ENCODE results near the gene ANAPC5.
"Not testable (repeated sequence)": the region's sequence is repeated elsewhere in the genome, so short reads cannot be mapped to it uniquely, and the experiment has no call there.

ANAPC5 gene

DNA sequence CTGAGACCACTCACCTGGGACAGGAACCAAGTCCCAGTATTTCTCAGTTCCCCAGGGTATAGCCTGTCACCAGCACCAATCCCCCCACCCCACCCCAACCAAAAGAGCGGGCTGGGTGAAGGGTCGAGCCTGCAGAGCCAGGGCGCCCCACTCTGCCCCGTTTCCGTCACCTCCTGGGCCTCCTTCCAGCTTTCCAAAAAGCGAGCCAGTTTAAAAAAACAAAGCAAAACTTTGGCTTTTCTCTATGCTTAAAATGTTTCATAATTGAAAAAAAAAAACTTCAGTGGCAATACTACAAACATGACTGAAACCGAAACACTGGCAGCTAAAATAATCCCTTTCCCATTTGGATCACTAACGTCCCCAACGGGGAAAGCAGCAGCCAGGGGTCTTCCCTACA is 63.2 kb downstream of the ANAPC5 start:
- H3K27ac ChIP-seq, result no peak overlapping the region
- no peak for TF ChIP-seq ZFX (IDR thresholded peaks at IDR 0.05; ENCODE audit: borderline replicate concordance)
- TF ChIP-seq, protein P1, sequence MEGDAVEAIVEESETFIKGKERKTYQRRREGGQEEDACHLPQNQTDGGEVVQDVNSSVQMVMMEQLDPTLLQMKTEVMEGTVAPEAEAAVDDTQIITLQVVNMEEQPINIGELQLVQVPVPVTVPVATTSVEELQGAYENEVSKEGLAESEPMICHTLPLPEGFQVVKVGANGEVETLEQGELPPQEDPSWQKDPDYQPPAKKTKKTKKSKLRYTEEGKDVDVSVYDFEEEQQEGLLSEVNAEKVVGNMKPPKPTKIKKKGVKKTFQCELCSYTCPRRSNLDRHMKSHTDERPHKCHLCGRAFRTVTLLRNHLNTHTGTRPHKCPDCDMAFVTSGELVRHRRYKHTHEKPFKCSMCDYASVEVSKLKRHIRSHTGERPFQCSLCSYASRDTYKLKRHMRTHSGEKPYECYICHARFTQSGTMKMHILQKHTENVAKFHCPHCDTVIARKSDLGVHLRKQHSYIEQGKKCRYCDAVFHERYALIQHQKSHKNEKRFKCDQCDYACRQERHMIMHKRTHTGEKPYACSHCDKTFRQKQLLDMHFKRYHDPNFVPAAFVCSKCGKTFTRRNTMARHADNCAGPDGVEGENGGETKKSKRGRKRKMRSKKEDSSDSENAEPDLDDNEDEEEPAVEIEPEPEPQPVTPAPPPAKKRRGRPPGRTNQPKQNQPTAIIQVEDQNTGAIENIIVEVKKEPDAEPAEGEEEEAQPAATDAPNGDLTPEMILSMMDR (IDR thresholded peaks at IDR 0.05), result no peak

DNA sequence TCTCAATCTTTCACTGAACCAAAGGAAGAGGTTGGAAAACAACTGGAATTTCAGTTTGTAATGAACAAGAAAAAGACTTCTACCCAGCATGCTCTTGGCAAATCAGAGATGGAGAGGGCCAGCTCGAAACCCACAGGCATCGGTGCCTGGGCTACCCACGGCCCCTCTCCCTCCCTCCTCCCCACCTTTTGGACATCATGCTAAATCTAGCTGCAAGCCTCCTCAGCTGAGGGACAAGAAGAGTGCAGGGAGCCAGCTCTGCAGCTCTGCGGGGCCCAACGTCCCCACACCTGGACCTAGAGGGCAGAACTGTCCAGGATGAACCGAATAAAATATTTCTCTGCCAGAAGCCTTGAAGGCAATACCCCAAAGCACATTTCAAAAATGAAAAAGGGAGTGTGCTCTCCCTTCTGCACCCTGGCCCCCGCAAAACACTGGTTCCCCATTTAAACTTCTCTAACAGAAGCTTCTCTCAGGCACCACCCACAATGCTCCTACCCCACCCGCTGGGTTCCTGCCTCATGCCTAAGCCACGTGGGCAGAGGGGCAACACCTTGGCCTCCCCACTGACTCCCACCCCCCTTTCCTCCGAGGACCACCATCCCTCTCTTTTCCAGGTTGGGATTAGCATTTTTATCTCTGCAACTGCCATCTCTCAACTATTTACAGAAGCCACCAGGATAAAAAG is 63.9 kb downstream of the ANAPC5 start:
- TF ChIP-seq ZFX (IDR thresholded peaks at IDR 0.05; ENCODE audit: borderline replicate concordance), result no peak
- TF ChIP-seq, protein P1 (IDR thresholded peaks at IDR 0.05), result no peak
- H3K27ac ChIP-seq, result no peak overlapping the region

DNA sequence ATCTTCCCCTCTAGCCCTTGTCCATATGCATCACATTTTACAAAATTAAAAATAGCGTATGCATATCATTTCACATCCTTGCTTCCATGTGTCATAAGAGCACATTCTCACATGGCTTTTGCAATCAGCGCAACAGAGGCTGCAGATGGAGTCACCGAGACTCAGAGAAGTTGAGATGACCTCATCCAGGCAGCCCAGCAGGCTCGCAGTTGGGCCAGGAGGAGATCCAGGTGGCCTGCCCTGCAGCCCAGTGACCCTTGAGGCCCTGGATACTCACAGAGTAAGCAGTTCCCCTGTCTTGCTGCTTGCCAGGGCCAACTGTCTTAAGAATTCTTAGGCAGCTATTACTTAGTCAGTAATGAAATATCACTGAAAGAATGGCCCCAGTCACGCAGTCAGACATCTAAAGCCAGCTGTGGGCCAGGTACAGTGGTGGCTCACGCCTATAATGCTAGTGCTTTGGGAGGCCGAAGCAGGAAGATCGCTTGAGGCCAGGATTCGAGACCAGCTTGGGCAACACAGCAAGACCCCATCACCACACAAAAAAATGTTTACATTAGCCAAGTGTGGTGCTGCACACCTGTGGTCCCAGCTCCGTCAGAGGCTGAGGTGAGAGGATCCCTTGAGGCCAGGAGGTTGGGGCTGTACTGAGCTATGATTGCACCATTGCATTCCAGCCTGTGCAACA is 64.8 kb downstream of the ANAPC5 start:
- no peak for TF ChIP-seq ZFX (IDR thresholded peaks at IDR 0.05; ENCODE audit: borderline replicate concordance)
- TF ChIP-seq, protein P1 (IDR thresholded peaks at IDR 0.05), result no peak
- no peak overlapping the region for H3K27ac ChIP-seq

DNA sequence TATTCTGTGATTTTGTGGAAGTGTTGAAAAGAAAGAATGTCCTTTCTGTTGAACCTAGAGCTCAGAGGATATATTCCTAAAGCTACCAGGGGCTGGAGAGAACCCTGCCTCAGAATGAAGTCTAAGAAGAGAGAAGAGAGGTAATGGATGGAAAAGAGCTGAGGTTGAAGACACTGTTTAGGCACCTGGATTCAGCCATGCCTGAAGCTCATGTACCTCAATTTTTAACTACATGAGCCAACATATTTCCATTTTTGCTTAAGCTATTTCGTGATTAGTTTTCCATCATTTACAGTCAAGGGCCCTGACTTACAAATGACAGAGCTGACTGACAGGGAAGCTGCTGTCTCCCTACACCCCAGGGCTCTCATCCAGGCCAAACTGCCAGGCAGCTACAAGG is 66.4 kb downstream of the ANAPC5 start:
- no peak overlapping the region for H3K27ac ChIP-seq
- TF ChIP-seq, protein P1 (IDR thresholded peaks at IDR 0.05), result no peak

DNA sequence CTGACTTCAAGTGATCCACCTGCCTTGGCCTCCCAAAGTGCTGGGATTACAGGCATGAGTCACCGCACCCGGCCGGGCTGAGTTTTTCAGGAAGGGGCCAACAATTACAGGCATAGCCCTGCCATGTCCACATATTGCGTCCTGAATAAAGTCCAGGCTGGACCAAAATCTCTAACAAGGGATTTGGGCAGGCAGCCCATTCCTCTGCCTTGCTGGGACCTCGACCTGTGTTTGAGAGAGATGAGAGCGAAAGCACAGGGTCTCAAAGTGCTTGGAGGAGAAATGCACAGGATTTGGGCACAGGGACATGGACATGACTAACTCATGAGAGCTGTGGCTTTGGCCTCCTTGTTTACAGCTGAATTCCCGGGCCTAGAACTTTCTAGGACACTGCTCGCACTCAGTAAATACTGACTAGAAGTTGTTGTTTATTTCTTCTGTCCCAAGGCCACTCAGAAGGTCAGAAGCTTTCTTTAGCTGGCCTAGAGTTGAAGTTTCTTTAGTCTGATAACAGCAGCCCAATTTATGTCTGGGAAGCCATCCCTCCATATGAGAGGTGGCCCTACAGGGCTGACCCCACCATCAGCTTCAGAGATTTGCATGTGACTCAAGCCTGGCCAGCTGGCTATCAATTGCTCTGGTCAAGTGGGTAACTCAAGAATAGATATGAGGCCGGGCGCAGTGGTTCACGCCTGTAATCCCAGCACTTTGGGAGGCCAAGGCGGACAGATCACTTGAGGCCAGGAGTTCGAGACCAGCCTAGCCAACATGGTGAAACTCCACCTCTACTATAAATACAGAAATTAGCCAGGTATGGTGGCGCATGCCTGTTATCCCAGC is 67.4 kb downstream of the ANAPC5 start:
- no peak overlapping the region for H3K27ac ChIP-seq
- TF ChIP-seq ZFX (IDR thresholded peaks at IDR 0.05; ENCODE audit: borderline replicate concordance), result no peak

DNA sequence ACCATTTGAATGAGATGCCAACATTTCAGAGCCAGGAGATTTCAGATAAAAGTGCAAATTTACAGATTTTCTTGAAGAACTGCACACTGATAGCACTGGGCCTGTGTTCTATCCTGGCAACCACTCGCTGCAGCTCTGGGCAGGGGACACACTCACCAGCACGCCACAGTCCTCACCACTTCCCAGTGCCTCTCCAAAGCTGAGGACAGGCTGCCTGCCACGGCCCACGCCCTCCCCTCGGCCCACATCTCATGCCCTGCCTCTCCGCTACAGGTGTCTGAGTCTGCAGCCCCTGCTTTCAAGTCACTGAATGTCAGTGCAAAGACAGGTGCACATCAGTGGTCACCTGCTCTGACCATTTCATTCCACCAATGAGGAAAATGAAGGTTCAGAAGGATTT is 68.4 kb downstream of the ANAPC5 start:
- H3K27ac ChIP-seq, result no peak overlapping the region
- TF ChIP-seq, protein P1 (IDR thresholded peaks at IDR 0.05), result no peak

DNA sequence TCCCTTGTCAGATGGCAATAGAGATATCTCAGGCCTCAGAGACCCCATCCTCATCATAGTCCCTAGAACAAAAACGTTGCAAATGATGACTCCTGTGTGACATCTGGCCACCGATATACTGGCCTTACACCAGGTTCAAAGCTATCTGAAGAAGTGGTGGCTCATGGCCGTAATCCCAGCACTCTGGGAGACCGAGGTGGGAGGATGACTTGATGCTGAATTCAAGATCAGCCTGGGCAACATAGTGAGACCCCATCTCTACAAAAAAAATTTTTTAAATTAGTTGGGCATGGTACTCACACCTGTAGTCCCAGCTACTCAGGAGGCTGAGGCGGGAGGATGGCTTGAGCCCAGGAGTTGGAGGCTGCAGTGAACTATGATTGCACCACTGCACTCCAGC is 68.8 kb downstream of the ANAPC5 start:
- TF ChIP-seq, protein P1 (IDR thresholded peaks at IDR 0.05), result no peak
- no peak for TF ChIP-seq ZFX (IDR thresholded peaks at IDR 0.05; ENCODE audit: borderline replicate concordance)
- H3K27ac ChIP-seq, result no peak overlapping the region

DNA sequence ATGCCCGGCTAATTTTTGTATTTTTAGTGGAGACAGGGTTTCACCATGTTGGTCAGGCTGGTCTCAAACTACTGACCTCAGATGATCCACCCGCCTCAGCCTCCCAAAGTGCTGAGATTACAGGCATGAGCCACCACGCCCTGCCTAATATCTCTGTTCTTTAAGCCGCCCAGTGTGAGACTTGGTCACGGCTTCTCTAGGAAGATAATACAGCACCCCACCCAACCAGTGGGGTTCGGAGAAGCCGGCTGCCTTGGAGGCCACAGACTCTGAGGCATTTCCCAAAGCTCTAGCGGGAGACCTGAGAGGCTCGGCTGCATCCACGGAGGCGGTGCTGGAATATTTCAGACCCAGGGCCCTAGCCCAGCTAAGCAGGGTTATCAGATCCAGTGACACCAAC is 69.3 kb downstream of the ANAPC5 start:
- not testable (repeated sequence) for H3K27ac ChIP-seq
